ENCODE results near the gene PODXL2. TPM values are rescaled to one million over a fixed set of nuclear protein-coding genes. Genes with fewer than 3 reads are reported as not detected.

The PODXL2 gene
- total RNA-seq, 1 experiment from 2014 or later: 33.6 TPM

GRCh38 chr3:127590282-127590592, 38.7 kb upstream of the PODXL2 start (continued):
- TF ChIP-seq FOXP4 (CRISPR knock-in tag; IDR thresholded peaks at IDR 0.05) (peak; percentile 74; the same call in 1 of the 2 replicates), FOXJ3 (CRISPR knock-in tag; IDR thresholded peaks at IDR 0.05; ENCODE audit: borderline replicate concordance) (no peak)

GRCh38 chr3:127590593-127591465, 38.2 kb upstream of the PODXL2 start, which contains the start of gene TPRA1:
TSS of gene TPRA1 (minus strand) at chr3:127590733. CDS start at chr3:127580146, 10,587 bp downstream.
- DNase-seq (ENCODE audit: low spot score) (peak; percentile 79), ATAC-seq (peak; percentile 90)
- Mint-ChIP-seq H3K4me3 (peak within 1 kb of the TSS; percentile 86), H3K27ac (peak within 1 kb of the TSS; percentile 90), H3K36me3 (0 out of 2 replicates have a peak, but pooled peaks cover 2% of the 10 kb centered on the region), H3K9me3 (no peaks in the 10 kb centered on the region), H3K4me1 (peaks cover 19% of the 10 kb centered on the region), H3K27me3 (ENCODE audit: low read depth) (peaks cover 7% of the 10 kb centered on the region)
- ChIA-PET CTCF (interaction anchor here (0.6 to 7.1 kb wide), 5 partner anchors 9 to 485 kb away, joined by 3 to 72 read pairs (median 3); no protein-coding TSS in a partner anchor), POLR2A (interaction anchor here (0.6 to 1.2 kb wide), 4 partner anchors 8 to 37 kb away, joined by 4 to 5 read pairs (median 4); no protein-coding TSS in a partner anchor)
- TF ChIP-seq CBFB (CRISPR knock-in tag; IDR thresholded peaks at IDR 0.05; ENCODE audit: low read depth) (0 out of 2 replicates have a peak, but pooled peaks have one; percentile 35), IRF1 (CRISPR knock-in tag; IDR thresholded peaks at IDR 0.05) (no peak), SP1 (CRISPR knock-in tag; conservative IDR thresholded peaks at IDR 0.05) (peak; percentile 85), ETV6 (CRISPR knock-in tag; IDR thresholded peaks at IDR 0.05) (no peak), ZSCAN18 (CRISPR knock-in tag; IDR thresholded peaks at IDR 0.05) (no peak), ZNF423 (CRISPR knock-in tag; IDR thresholded peaks at IDR 0.05) (no peak), ZNF532 (CRISPR knock-in tag; IDR thresholded peaks at IDR 0.05; ENCODE audit: borderline replicate concordance) (no peak), NFE2L1 (CRISPR knock-in tag; IDR thresholded peaks at IDR 0.05) (peak; percentile 53; the same call in 1 of the 2 replicates), TEAD1 (CRISPR knock-in tag; IDR thresholded peaks at IDR 0.05) (0 out of 2 replicates have a peak, but pooled peaks have one; percentile 65)
- TF ChIP-seq, protein P1, sequence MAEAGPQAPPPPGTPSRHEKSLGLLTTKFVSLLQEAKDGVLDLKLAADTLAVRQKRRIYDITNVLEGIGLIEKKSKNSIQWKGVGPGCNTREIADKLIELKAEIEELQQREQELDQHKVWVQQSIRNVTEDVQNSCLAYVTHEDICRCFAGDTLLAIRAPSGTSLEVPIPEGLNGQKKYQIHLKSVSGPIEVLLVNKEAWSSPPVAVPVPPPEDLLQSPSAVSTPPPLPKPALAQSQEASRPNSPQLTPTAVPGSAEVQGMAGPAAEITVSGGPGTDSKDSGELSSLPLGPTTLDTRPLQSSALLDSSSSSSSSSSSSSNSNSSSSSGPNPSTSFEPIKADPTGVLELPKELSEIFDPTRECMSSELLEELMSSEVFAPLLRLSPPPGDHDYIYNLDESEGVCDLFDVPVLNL (CRISPR knock-in tag; IDR thresholded peaks at IDR 0.05; ENCODE audit: borderline replicate concordance, low read depth): no peak
- TF ChIP-seq, protein P2, sequence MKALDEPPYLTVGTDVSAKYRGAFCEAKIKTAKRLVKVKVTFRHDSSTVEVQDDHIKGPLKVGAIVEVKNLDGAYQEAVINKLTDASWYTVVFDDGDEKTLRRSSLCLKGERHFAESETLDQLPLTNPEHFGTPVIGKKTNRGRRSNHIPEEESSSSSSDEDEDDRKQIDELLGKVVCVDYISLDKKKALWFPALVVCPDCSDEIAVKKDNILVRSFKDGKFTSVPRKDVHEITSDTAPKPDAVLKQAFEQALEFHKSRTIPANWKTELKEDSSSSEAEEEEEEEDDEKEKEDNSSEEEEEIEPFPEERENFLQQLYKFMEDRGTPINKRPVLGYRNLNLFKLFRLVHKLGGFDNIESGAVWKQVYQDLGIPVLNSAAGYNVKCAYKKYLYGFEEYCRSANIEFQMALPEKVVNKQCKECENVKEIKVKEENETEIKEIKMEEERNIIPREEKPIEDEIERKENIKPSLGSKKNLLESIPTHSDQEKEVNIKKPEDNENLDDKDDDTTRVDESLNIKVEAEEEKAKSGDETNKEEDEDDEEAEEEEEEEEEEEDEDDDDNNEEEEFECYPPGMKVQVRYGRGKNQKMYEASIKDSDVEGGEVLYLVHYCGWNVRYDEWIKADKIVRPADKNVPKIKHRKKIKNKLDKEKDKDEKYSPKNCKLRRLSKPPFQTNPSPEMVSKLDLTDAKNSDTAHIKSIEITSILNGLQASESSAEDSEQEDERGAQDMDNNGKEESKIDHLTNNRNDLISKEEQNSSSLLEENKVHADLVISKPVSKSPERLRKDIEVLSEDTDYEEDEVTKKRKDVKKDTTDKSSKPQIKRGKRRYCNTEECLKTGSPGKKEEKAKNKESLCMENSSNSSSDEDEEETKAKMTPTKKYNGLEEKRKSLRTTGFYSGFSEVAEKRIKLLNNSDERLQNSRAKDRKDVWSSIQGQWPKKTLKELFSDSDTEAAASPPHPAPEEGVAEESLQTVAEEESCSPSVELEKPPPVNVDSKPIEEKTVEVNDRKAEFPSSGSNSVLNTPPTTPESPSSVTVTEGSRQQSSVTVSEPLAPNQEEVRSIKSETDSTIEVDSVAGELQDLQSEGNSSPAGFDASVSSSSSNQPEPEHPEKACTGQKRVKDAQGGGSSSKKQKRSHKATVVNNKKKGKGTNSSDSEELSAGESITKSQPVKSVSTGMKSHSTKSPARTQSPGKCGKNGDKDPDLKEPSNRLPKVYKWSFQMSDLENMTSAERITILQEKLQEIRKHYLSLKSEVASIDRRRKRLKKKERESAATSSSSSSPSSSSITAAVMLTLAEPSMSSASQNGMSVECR (CRISPR knock-in tag; IDR thresholded peaks at IDR 0.05; ENCODE audit: borderline replicate concordance): 0 out of 2 replicates have a peak, but pooled peaks have one; percentile 66
- TF ChIP-seq, protein P3, sequence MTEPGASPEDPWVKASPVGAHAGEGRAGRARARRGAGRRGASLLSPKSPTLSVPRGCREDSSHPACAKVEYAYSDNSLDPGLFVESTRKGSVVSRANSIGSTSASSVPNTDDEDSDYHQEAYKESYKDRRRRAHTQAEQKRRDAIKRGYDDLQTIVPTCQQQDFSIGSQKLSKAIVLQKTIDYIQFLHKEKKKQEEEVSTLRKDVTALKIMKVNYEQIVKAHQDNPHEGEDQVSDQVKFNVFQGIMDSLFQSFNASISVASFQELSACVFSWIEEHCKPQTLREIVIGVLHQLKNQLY (CRISPR knock-in tag; IDR thresholded peaks at IDR 0.05): no peak
- TF ChIP-seq, protein P4, sequence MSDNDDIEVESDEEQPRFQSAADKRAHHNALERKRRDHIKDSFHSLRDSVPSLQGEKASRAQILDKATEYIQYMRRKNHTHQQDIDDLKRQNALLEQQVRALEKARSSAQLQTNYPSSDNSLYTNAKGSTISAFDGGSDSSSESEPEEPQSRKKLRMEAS (CRISPR knock-in tag; IDR thresholded peaks at IDR 0.05): peak; percentile 66
- TF ChIP-seq, protein P5, sequence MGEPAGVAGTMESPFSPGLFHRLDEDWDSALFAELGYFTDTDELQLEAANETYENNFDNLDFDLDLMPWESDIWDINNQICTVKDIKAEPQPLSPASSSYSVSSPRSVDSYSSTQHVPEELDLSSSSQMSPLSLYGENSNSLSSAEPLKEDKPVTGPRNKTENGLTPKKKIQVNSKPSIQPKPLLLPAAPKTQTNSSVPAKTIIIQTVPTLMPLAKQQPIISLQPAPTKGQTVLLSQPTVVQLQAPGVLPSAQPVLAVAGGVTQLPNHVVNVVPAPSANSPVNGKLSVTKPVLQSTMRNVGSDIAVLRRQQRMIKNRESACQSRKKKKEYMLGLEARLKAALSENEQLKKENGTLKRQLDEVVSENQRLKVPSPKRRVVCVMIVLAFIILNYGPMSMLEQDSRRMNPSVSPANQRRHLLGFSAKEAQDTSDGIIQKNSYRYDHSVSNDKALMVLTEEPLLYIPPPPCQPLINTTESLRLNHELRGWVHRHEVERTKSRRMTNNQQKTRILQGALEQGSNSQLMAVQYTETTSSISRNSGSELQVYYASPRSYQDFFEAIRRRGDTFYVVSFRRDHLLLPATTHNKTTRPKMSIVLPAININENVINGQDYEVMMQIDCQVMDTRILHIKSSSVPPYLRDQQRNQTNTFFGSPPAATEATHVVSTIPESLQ (CRISPR knock-in tag; IDR thresholded peaks at IDR 0.05): no peak
